Esophagus muscularis mucosa (tissue), 4 donors: Measurements from ENCODE around the gene DERA. TPM values are rescaled to one million over a fixed set of nuclear protein-coding genes. Genes with fewer than 3 reads are reported as not detected.

Source experiments
- DNase-seq: peaks from one replicate; pipeline ENCODE4 v3.0.0-alpha.2; 2017; ENCODE audit errors: extremely low spot score
- H3K27ac ChIP-seq, 4 donors: fragments of 200-600 bp; sonication (generic); replicated peaks in 1 of 4; 1 replicate in 3 of 4; 2 replicates in 1 of 4; pipeline ENCODE4 v1.5.1; 2016 to 2019; ENCODE audit warnings: mild to moderate bottlenecking in 1 of 4
- H3K27me3 ChIP-seq, 4 donors: fragments of 200-600 bp; sonication (generic); one replicate each; pipeline versions ENCODE4 v1.5.1 to v1.6.0; 2016 to 2019
- H3K36me3 ChIP-seq, 4 donors: fragments of 200-600 bp; sonication (generic); one replicate each; pipeline ENCODE4 v1.5.1; 2016 to 2019
- H3K4me1 ChIP-seq, 4 donors: fragments of 200-600 bp; sonication (generic); one replicate each; pipeline ENCODE4 v1.5.1; 2016 to 2019
- H3K4me3 ChIP-seq, 4 donors: fragments of 200-600 bp; sonication (generic); 1 replicate in 2 of 4; 2 replicates in 2 of 4; pipeline ENCODE4 v1.5.1; 2016 to 2019; ENCODE audit warnings: mild to moderate bottlenecking in 4 of 4, moderate library complexity in 1 of 4
- H3K9me3 ChIP-seq, 4 donors: fragments of 200-600 bp; sonication (generic); 1 replicate in 3 of 4; 2 replicates in 1 of 4; pipeline ENCODE4 v1.5.1; 2016 to 2019
- EP300 ChIP-seq: sonication (generic); formaldehyde crosslinking; IDR thresholded peaks from one replicate; pipeline ENCODE4 v1.6.1; 2017; ENCODE audit warnings: antibody characterized with exemption
- POLR2A ChIP-seq: fragments of 450-650 bp; IDR thresholded peaks from one replicate; pipeline ENCODE4 v1.6.1; 2017; ENCODE audit warnings: antibody characterized with exemption, moderate library complexity, mild to moderate bottlenecking, low read depth
- POLR2AphosphoS5 ChIP-seq, 2 donors: sonication (generic); formaldehyde crosslinking; IDR thresholded peaks; one replicate each; pipeline ENCODE4 v1.6.1; 2017; ENCODE audit warnings: antibody characterized with exemption in 2 of 2
- WGBS: methylation state at CpG from one replicate; pipeline ENCODE4 v1.1.5; 2018; 5-methylcytosine and 5-hydroxymethylcytosine counted together
- intact Hi-C: fragments of 100-400 bp; cut with DNase I; formaldehyde crosslinking; loops from one replicate; pipeline ENCODE4 v1.15.1; 2023
- total RNA-seq, 4 donors: library from RNA; depleted of rRNA; stranded (reverse); fragments of >200 nt; gene quantifications; one replicate each; pipeline versions ENCODE4 v1.1.0 to v1.2.1, GENCODE V29; 2016
- TF ChIP-seq, protein P1 (sequence below), 3 experiments: fragments of 200-600 bp in 2 of 3; fragments of 450-650 bp in 1 of 3; sonication (generic) in 2 of 3; IDR thresholded peaks; one replicate each; pipeline ENCODE4 v1.5.1; 2017 to 2019; ENCODE audit warnings: antibody characterized with exemption in 3 of 3, mild to moderate bottlenecking in 2 of 3, moderate library complexity in 1 of 3

The DERA gene
- total RNA-seq, 4 donors from 2014 or later, result 30.6 to 47.3 (median 34.3) TPM

- Histone ChIP-seq H3K36me3 (peaks cover 0 to 34% (median 2%) of the 10 kb centered on the region in 4 donors), H3K27ac (no peak overlapping the region), H3K9me3 (no peaks in the 10 kb centered on the region), H3K4me1 (peaks cover 26 to 45% (median 36%) of the 10 kb centered on the region in 4 donors), H3K27me3 (no peaks in the 10 kb centered on the region), H3K4me3 (no peak overlapping the region)
- intact Hi-C loops, result no loop called here
- no peak for DNase-seq
- 66% methylated on average over 5 of the region's 5 CpGs for WGBS
- TF ChIP-seq POLR2AphosphoS5 (IDR thresholded peaks at IDR 0.05) (no peak), POLR2A (no peak), EP300 (no peak)
- TF ChIP-seq, protein P1, sequence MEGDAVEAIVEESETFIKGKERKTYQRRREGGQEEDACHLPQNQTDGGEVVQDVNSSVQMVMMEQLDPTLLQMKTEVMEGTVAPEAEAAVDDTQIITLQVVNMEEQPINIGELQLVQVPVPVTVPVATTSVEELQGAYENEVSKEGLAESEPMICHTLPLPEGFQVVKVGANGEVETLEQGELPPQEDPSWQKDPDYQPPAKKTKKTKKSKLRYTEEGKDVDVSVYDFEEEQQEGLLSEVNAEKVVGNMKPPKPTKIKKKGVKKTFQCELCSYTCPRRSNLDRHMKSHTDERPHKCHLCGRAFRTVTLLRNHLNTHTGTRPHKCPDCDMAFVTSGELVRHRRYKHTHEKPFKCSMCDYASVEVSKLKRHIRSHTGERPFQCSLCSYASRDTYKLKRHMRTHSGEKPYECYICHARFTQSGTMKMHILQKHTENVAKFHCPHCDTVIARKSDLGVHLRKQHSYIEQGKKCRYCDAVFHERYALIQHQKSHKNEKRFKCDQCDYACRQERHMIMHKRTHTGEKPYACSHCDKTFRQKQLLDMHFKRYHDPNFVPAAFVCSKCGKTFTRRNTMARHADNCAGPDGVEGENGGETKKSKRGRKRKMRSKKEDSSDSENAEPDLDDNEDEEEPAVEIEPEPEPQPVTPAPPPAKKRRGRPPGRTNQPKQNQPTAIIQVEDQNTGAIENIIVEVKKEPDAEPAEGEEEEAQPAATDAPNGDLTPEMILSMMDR (IDR thresholded peaks at IDR 0.05), result no peak
Measured at GRCh38 chr12:15982071-15982470, 70.9 kb downstream of the DERA start.

DNA sequence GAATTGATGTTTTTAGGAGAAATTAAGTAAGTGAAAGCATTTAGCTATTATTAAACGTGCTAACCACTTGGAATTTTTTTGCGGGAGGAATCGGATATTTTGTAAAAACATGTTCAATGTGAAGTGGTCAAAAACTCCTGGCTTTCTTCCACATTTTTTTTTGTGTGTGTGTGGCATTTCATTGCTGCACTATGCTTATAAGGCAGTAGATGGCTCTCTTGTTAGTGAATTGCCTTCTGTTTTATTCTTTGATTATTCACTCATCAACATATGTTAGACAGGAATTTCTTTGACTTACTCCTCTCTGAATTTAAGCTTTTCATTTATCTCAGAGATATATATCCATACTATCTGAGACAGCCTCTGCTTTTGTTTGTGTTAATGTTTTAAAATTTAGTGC is 71.3 kb downstream of the DERA start:
- no peak overlapping the region for H3K27ac ChIP-seq
- H3K27me3 ChIP-seq, result no peaks in the 10 kb centered on the region
- intact Hi-C loops, result no loop called here
- DNase-seq, result no peak
- TF ChIP-seq POLR2A, result no peak
- TF ChIP-seq, protein P1 (IDR thresholded peaks at IDR 0.05), result peak; percentile 23 to 49 (median 37)
- H3K36me3 ChIP-seq, result peaks cover 0 to 30% (median 4%) of the 10 kb centered on the region in 4 donors
- WGBS, result 54% methylated on average over 3 of the region's 3 CpGs
- no peak overlapping the region for H3K4me3 ChIP-seq
- H3K4me1 ChIP-seq, result peaks cover 26 to 46% (median 36%) of the 10 kb centered on the region in 4 donors
- no peaks in the 10 kb centered on the region for H3K9me3 ChIP-seq

DNA sequence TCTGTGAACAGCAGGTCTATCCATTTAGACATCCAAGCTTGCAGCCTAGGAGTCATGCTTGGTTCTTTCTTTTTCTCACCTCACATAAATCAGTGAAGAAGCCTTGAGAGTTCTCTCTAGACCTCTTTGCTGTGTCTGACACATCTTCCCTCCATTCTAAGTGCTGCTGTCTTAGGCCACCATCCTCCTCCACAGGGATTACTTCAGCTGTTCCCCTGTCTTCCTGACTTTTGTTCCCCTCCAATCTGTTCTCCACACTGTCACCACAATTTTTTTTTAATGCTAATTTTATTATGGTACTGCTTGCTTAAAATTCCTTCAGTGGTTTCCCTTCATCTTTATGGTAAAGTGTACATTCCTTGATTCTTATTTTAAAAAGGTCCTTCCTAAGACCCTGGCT is 71.8 kb downstream of the DERA start:
- no peak for TF ChIP-seq EP300
- TF ChIP-seq, protein P1 (IDR thresholded peaks at IDR 0.05), result no peak
- TF ChIP-seq POLR2A, result no peak
- TF ChIP-seq POLR2AphosphoS5 (IDR thresholded peaks at IDR 0.05), result no peak
- H3K4me3 ChIP-seq, result no peak overlapping the region
- H3K36me3 ChIP-seq, result peaks cover under 1 to 31% (median 8%) of the 10 kb centered on the region in 4 donors
- no peak overlapping the region for H3K27ac ChIP-seq
- no peaks in the 10 kb centered on the region for H3K9me3 ChIP-seq
- H3K27me3 ChIP-seq, result no peaks in the 10 kb centered on the region
- DNase-seq, result no peak
- H3K4me1 ChIP-seq, result peaks cover 25 to 51% (median 37%) of the 10 kb centered on the region in 4 donors
- intact Hi-C loops, result no loop called here

GRCh38 chr12:15984097-15984800 is 73.1 kb downstream of the DERA start:
- H3K4me3 ChIP-seq, result no peak overlapping the region
- no peaks in the 10 kb centered on the region for H3K9me3 ChIP-seq
- DNase-seq, result no peak
- H3K27ac ChIP-seq, result no peak overlapping the region
- peaks cover 14 to 43% (median 21%) of the 10 kb centered on the region in 4 donors for H3K36me3 ChIP-seq
- no peaks in the 10 kb centered on the region for H3K27me3 ChIP-seq
- WGBS, result 92% methylated on average over 6 of the region's 6 CpGs
- TF ChIP-seq POLR2AphosphoS5 (IDR thresholded peaks at IDR 0.05) (no peak), EP300 (no peak), POLR2A (no peak)
- TF ChIP-seq, protein P1 (IDR thresholded peaks at IDR 0.05), result no peak
- peaks cover 13 to 38% (median 29%) of the 10 kb centered on the region in 4 donors for H3K4me1 ChIP-seq
- intact Hi-C loops, result no loop called here
